ENCODE results near the gene SLC4A9.

DNA sequence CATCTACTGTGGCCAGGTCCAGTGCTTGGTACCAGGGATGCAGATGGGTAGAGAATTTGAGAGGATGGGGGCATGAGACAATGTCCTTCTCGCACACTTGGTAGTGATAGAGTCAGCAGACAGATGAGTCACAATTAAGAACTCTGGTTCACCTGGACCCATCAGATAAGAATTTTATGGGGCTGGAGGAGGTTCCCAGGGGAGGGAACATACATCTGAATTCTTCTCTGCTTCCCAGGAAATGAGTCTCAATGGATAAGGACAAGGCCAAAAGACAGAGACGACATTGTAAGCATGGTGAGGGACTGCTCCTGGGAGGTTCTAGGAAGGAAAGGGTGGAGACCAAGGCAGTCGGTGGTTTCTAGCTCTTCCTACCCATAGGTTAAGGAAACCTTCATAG lies 5.3 kb downstream of the SLC4A9 start:
- TF ChIP-seq, protein P1, sequence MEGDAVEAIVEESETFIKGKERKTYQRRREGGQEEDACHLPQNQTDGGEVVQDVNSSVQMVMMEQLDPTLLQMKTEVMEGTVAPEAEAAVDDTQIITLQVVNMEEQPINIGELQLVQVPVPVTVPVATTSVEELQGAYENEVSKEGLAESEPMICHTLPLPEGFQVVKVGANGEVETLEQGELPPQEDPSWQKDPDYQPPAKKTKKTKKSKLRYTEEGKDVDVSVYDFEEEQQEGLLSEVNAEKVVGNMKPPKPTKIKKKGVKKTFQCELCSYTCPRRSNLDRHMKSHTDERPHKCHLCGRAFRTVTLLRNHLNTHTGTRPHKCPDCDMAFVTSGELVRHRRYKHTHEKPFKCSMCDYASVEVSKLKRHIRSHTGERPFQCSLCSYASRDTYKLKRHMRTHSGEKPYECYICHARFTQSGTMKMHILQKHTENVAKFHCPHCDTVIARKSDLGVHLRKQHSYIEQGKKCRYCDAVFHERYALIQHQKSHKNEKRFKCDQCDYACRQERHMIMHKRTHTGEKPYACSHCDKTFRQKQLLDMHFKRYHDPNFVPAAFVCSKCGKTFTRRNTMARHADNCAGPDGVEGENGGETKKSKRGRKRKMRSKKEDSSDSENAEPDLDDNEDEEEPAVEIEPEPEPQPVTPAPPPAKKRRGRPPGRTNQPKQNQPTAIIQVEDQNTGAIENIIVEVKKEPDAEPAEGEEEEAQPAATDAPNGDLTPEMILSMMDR (IDR thresholded peaks at IDR 0.05), result no peak
- no peak for TF ChIP-seq POLR2A (IDR thresholded peaks at IDR 0.05)
